ENCODE results near the gene SHFL. TPM values are rescaled to one million over a fixed set of nuclear protein-coding genes. Genes with fewer than 3 reads are reported as not detected.

The SHFL gene
- total RNA-seq, 1 donor from 2014 or later = 16.8 TPM

DNA sequence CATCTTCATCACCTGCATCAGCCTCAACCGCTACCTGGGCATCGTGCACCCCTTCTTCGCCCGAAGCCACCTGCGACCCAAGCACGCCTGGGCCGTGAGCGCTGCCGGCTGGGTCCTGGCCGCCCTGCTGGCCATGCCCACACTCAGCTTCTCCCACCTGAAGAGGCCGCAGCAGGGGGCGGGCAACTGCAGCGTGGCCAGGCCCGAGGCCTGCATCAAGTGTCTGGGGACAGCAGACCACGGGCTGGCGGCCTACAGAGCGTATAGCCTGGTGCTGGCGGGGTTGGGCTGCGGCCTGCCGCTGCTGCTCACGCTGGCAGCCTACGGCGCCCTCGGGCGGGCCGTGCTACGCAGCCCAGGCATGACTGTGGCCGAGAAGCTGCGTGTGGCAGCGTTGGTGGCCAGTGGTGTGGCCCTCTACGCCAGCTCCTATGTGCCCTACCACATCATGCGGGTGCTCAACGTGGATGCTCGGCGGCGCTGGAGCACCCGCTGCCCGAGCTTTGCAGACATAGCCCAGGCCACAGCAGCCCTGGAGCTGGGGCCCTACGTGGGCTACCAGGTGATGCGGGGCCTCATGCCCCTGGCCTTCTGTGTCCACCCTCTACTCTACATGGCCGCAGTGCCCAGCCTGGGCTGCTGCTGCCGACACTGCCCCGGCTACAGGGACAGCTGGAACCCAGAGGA, 28.0 kb downstream of the SHFL start:
- TF ChIP-seq, protein P1, sequence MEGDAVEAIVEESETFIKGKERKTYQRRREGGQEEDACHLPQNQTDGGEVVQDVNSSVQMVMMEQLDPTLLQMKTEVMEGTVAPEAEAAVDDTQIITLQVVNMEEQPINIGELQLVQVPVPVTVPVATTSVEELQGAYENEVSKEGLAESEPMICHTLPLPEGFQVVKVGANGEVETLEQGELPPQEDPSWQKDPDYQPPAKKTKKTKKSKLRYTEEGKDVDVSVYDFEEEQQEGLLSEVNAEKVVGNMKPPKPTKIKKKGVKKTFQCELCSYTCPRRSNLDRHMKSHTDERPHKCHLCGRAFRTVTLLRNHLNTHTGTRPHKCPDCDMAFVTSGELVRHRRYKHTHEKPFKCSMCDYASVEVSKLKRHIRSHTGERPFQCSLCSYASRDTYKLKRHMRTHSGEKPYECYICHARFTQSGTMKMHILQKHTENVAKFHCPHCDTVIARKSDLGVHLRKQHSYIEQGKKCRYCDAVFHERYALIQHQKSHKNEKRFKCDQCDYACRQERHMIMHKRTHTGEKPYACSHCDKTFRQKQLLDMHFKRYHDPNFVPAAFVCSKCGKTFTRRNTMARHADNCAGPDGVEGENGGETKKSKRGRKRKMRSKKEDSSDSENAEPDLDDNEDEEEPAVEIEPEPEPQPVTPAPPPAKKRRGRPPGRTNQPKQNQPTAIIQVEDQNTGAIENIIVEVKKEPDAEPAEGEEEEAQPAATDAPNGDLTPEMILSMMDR (conservative IDR thresholded peaks at IDR 0.05) = no peak
- Mint-ChIP-seq H3K36me3 (no peaks in the 10 kb centered on the region), H3K27me3 (no peaks in the 10 kb centered on the region), H3K9me3 (no peaks in the 10 kb centered on the region), H3K4me3 (no peak overlapping the region), H3K4me1 (ENCODE audit: unreplicated experiment) (peaks cover 4% of the 10 kb centered on the region), H3K27ac (no peak overlapping the region)
- no peak for DNase-seq (ENCODE audit: extremely low spot score, unreplicated experiment)

DNA sequence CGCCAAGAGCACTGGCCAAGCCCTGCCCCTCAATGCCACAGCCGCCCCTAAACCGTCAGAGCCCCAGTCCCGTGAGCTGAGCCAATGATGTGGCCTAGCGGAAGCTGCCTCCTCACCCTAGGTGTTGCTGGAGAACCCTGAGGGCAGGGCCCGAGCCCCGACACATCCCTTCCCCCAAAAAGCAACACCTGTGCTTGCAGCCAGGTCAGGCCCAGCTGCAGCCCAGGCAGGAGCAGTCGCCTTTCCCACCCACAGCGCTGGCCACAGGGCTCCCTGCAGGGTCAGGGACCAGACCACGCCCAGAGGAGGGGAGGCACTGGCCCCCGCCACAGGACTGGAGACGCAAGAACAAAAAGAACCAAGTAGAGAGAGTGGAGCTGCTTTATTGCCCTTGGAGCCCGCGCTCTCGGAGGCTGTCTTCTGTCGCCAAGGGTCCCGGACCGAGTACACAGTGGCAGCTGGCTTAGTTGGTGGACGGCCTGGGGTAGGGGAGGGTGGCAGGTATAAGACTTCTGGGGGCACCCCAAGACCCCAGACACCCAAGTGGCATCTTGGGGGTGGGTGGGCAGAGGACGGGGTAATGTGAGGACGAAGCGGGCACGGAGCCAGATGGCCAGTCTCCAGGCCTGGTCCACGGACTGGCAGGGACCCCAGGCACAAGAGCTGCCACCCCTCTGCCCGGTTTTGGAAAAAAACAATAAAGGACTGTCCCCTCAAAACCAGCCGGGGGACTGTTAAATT, 28.7 kb downstream of the SHFL start:
- TF ChIP-seq, protein P1 (conservative IDR thresholded peaks at IDR 0.05) = no peak
- Mint-ChIP-seq H3K27ac (no peak overlapping the region), H3K4me3 (no peak overlapping the region), H3K27me3 (no peaks in the 10 kb centered on the region), H3K4me1 (ENCODE audit: unreplicated experiment) (peaks cover 4% of the 10 kb centered on the region), H3K36me3 (no peaks in the 10 kb centered on the region), H3K9me3 (no peaks in the 10 kb centered on the region)
- no peak for DNase-seq (ENCODE audit: extremely low spot score, unreplicated experiment)

DNA sequence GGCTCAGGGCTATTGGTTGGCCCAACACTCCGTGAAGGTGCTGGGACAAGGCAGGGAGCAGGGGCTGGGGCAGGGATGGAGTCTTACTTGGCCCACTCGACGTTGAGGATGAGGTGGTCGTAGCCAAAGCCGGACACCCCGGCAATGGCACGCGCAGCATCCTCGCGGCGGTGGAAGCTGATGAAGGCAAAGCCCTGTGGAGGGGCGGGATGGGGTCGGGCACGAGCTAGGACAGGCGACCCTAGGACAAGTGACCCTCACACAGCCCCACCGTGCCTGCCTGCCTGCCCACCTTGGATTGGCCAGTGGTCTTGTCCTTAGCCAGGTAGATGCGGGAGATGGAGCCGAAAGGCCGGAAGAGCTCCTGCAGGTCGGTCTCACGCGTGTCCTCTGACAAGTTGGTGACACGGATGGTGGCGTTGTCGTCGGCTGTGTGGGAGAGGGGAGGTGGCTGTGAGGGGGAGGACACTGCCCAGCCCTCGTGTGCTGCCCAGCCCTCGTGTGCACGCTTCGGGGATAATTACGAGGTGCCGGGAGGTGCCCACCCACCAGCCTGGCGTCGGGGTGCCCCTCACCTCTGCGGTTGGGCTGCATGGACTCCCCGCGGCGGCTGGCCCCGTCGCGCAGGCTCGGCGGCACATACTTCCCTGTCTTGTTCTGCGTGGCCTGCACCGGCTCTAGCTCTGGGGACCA, 29.4 kb downstream of the SHFL start:
- Mint-ChIP-seq H3K9me3 (no peaks in the 10 kb centered on the region), H3K27me3 (no peaks in the 10 kb centered on the region), H3K36me3 (no peaks in the 10 kb centered on the region), H3K4me3 (no peak overlapping the region), H3K27ac (peak overlapping the region; percentile 31), H3K4me1 (ENCODE audit: unreplicated experiment) (peaks cover 4% of the 10 kb centered on the region)
- no peak for DNase-seq (ENCODE audit: extremely low spot score, unreplicated experiment)
- TF ChIP-seq, protein P1 (conservative IDR thresholded peaks at IDR 0.05) = no peak

DNA sequence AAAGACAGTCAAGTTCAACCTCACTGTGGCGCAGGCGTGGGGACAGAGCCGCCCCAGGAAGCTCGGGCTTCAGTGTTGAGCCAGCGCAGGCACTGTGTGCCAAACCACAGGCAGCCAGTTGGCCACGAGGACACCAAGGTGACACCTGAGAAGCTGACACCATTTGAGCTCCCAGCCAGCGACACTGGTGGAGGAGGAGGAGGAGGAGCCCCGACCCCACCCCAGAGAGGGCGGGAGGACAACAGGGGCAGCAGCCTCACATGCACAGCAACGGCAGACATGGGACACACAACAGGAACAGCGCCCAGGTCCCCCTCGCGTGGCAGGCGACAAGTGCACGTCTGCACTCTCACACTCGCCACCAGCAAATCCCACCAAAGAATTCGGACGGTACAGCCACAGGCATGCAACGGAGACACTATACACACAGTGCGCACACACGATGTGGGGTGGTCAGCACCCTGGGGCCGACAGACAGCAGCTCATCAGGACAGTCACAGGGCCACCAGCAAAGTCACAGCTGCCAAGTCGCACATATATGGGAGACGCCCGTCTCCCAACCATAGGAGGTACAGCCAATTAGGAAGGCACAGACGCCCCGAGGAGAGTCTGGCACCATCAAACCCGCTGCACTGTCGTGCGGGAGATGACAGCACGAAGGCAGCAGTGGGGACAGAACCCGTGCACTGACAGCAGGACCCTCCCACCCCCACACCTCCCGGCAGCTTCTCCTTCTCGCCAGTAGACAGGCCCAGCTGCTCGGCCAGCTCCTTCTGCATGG, 30.2 kb downstream of the SHFL start:
- no peaks in the 10 kb centered on the region for H3K27me3 Mint-ChIP-seq
- no peak overlapping the region for H3K27ac Mint-ChIP-seq
- DNase-seq (ENCODE audit: extremely low spot score, unreplicated experiment) = no peak
- TF ChIP-seq, protein P1 (conservative IDR thresholded peaks at IDR 0.05) = no peak
- H3K36me3 Mint-ChIP-seq = no peaks in the 10 kb centered on the region
- H3K4me3 Mint-ChIP-seq = peak overlapping the region; percentile 34
- no peaks in the 10 kb centered on the region for H3K9me3 Mint-ChIP-seq
- peaks cover 4% of the 10 kb centered on the region for H3K4me1 Mint-ChIP-seq (ENCODE audit: unreplicated experiment)

DNA sequence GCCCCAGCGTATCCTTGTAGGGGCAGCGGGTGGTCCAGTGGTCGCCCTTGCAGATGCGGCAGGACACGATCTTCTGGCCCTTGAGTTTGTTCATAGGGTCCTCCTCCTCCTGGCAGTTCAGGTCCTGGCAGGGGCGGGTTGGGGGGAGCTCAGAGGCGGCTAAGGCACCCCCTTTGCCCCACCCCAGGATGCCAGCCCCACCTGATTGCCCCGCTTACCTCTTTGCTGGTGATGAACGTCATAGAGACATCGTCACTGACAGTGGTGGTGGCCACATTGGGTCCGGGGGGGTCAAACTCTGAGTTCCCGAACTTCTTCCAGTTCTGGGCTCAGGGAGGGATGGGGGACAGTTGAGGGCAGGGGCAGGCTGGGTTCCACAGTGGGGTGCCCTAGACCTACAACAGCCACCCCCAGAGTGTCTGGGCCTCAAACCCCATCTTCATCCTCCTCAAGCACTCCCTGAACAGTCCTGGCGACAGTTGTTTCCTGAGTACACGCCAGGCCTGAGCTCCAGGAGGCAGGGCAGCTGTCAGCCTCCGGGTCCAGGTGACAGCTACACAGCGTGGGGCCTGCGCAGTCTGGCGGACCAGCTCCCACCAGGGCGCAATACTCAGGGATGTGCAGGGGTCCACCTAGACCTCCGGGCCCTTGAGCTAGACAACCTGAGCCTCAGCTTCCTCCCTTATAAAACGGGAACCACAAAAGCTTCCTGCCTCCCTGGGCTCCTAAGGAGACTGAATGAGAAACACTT, 30.9 kb downstream of the SHFL start:
- Mint-ChIP-seq H3K36me3 (no peaks in the 10 kb centered on the region), H3K4me3 (peak overlapping the region; percentile 28), H3K27me3 (no peaks in the 10 kb centered on the region), H3K4me1 (ENCODE audit: unreplicated experiment) (peaks cover 4% of the 10 kb centered on the region), H3K9me3 (no peaks in the 10 kb centered on the region), H3K27ac (no peak overlapping the region)
- TF ChIP-seq, protein P1 (conservative IDR thresholded peaks at IDR 0.05) = no peak
- no peak for DNase-seq (ENCODE audit: extremely low spot score, unreplicated experiment)
